Uterus (tissue), 4 donors: ENCODE measurements around the gene ORM1. TPM values are rescaled to one million over a fixed set of nuclear protein-coding genes. Genes with fewer than 3 reads are reported as not detected.

Source experiments
- DNase-seq, 2 donors: peaks; one replicate each; pipeline ENCODE4 v3.0.0-alpha.2; 2019 to 2020
- H3K27ac ChIP-seq, 2 donors: fragments of 200-600 bp; sonication (generic); 1 replicate in 1 of 2; 2 replicates in 1 of 2; pipeline ENCODE4 v1.5.1; 2016 to 2018
- H3K27me3 ChIP-seq, 2 donors: fragments of 200-600 bp; sonication (generic); one replicate each; pipeline ENCODE4 v1.5.1; 2018 to 2019; ENCODE audit warnings: control low read depth in 1 of 2
- H3K36me3 ChIP-seq, 2 donors: fragments of 200-600 bp; sonication (generic); one replicate each; pipeline ENCODE4 v1.5.1; 2019; ENCODE audit warnings: control low read depth in 1 of 2
- H3K4me1 ChIP-seq, 2 donors: fragments of 200-600 bp; sonication (generic); one replicate each; pipeline ENCODE4 v1.5.1; 2018 to 2019; ENCODE audit warnings: control low read depth in 1 of 2
- H3K4me3 ChIP-seq, 2 donors: fragments of 200-600 bp; sonication (generic); 1 replicate in 1 of 2; 2 replicates in 1 of 2; pipeline ENCODE4 v1.5.1; 2018 to 2019; ENCODE audit warnings: mild to moderate bottlenecking in 1 of 2
- H3K9me3 ChIP-seq, 2 donors: fragments of 200-600 bp; sonication (generic); one replicate each; pipeline ENCODE4 v1.5.1; 2019; ENCODE audit warnings: control low read depth in 1 of 2
- POLR2A ChIP-seq, 2 donors: fragments of 450-650 bp; IDR thresholded peaks; one replicate each; pipeline ENCODE4 v1.6.1; 2016; ENCODE audit warnings: antibody characterized with exemption in 2 of 2, mild to moderate bottlenecking in 1 of 2, moderate library complexity in 1 of 2
- intact Hi-C: fragments of 100-400 bp; cut with DNase I; formaldehyde crosslinking; loops from one replicate; pipeline ENCODE4 v1.15.1; 2023; ENCODE audit warnings: low total_unique reads
- total RNA-seq, 4 donors: library from RNA; depleted of rRNA in 3 of 4; stranded (reverse); fragments of >200 nt in 3 of 4; gene quantifications; one replicate each; pipeline versions ENCODE4 v1.1.0 to v1.2.4, GENCODE V29; 2014 to 2023
- TF ChIP-seq, protein P1 (sequence below), 4 experiments: fragments of 200-600 bp in 2 of 4; fragments of 450-650 bp in 2 of 4; sonication (generic) in 2 of 4; IDR thresholded peaks; one replicate each; pipeline ENCODE4 v1.5.1; 2016 to 2019; ENCODE audit warnings: antibody characterized with exemption in 4 of 4, mild to moderate bottlenecking in 2 of 4, moderate library complexity in 1 of 4
- donor health status: DM: yes; HTN: yes; CAD: no.

Gene ORM1
- total RNA-seq, 4 donors from 2014 or later = 1.9 to 2.4 TPM; not detected in 2

DNA sequence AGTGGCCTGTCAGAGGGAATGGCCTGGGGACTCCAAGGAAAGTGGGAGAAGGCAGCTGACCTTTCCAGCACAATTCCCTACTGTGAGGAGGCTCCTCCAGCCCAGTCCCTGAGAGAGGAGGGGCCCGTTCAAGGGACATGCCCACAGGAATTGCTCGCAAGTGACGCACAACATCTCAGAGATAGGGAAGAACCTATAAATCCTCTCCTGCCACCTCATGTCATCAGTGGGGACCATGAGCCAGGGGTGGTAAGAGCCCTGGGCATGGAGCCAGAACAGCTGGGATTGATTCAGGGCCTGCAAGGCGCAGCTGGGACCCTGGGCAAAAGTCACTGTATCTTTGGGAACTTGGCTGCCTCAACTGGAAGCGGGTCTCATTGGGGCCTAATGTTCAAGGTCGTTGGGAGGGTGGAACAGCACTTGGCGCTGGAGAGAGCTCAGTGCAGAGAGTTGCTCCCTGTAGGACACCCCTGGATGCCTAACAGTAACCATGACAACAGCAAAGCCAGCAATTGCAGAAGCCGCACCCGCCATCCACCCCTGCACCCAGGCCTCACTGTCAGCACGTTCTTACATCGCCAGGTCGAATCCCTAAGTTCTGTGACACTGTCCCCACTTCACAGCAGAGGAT, 41.3 kb upstream of the ORM1 start:
- Histone ChIP-seq H3K27me3 (no peaks in the 10 kb centered on the region), H3K4me1 (no peaks in the 10 kb centered on the region), H3K4me3 (no peak overlapping the region), H3K9me3 (no peaks in the 10 kb centered on the region), H3K36me3 (no peaks in the 10 kb centered on the region), H3K27ac (no peak overlapping the region)
- peak; percentile 35 to 45 for DNase-seq
- TF ChIP-seq, protein P1, sequence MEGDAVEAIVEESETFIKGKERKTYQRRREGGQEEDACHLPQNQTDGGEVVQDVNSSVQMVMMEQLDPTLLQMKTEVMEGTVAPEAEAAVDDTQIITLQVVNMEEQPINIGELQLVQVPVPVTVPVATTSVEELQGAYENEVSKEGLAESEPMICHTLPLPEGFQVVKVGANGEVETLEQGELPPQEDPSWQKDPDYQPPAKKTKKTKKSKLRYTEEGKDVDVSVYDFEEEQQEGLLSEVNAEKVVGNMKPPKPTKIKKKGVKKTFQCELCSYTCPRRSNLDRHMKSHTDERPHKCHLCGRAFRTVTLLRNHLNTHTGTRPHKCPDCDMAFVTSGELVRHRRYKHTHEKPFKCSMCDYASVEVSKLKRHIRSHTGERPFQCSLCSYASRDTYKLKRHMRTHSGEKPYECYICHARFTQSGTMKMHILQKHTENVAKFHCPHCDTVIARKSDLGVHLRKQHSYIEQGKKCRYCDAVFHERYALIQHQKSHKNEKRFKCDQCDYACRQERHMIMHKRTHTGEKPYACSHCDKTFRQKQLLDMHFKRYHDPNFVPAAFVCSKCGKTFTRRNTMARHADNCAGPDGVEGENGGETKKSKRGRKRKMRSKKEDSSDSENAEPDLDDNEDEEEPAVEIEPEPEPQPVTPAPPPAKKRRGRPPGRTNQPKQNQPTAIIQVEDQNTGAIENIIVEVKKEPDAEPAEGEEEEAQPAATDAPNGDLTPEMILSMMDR (IDR thresholded peaks at IDR 0.05) = no peak
- no peak for TF ChIP-seq POLR2A (IDR thresholded peaks at IDR 0.05)
- intact Hi-C loops = no loop called here

DNA sequence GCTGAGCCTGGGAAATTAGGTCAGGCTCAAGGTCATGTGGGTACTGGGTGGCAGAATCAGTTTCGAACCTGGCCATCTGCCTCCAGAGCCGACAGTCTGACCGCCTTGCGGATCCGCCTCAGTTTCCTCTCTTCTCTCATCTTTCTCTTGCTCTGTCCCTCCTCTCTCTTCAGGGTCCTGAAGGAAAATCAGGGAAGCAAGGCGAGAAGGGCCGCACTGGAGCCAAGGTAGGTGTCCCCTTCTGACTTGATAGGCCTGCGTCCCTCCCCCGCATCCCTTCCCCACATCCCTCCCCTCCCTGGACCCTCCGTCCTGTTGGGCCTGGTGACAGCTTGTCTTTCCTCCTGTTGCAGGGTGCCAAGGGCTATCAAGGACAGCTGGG, 40.8 kb upstream of the ORM1 start:
- H3K27ac ChIP-seq = no peak overlapping the region
- H3K4me1 ChIP-seq = no peaks in the 10 kb centered on the region
- DNase-seq = peak; percentile 8 to 17
- no peaks in the 10 kb centered on the region for H3K36me3 ChIP-seq
- no peak overlapping the region for H3K4me3 ChIP-seq
- TF ChIP-seq, protein P1 (IDR thresholded peaks at IDR 0.05) = no peak
- no peak for TF ChIP-seq POLR2A (IDR thresholded peaks at IDR 0.05)
- no peaks in the 10 kb centered on the region for H3K9me3 ChIP-seq
- H3K27me3 ChIP-seq = no peaks in the 10 kb centered on the region
- intact Hi-C loops = no loop called here

DNA sequence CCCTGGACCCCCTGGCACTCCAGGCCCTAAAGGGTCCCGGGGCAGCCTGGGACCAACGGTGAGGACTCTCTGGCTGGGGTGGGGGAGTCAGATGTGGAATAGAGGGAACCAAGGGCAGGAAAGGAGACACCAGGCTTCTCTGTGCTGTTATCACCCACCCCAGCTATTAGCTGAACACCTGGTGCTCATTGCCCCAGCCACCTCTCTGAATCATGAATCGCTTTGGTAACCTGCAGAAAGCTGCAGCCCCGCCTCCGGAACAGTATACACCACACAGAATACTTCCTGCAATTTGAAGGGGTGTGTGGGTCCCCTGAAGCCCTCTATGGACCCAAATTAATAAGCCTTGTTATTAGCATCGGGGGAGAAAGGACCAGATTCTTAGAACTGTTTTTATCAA, 40.4 kb upstream of the ORM1 start:
- intact Hi-C loops = no loop called here
- H3K27ac ChIP-seq = no peak overlapping the region
- DNase-seq = peak in 1 of 2 donors; percentile 6

DNA sequence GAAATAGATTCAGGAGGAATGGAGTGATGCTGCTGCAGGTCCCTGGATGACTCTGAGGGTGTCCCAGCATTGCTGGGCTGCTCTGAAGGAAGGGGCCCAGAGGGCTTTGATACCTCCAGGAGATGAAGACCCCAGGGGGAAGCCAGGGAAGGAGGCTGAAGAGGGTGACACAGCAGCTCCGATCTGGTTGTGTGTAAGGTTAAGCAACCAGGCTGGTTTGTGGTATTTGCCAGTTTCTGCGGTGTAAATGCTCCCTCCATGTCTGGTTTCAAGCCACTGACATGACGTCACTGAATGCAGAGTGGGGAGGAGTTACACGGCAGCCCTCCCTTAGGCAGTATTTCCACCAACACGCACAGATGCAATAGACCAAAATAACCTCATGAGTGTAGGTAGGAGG, 40.0 kb upstream of the ORM1 start:
- Histone ChIP-seq H3K4me1 (no peaks in the 10 kb centered on the region), H3K27me3 (no peaks in the 10 kb centered on the region), H3K36me3 (no peaks in the 10 kb centered on the region), H3K4me3 (no peak overlapping the region), H3K27ac (no peak overlapping the region), H3K9me3 (no peaks in the 10 kb centered on the region)
- intact Hi-C loops = no loop called here
- DNase-seq = peak; percentile 35 to 44
- no peak for TF ChIP-seq POLR2A (IDR thresholded peaks at IDR 0.05)
- TF ChIP-seq, protein P1 (IDR thresholded peaks at IDR 0.05) = no peak

More for the DNA sequence above, 40.4 kb upstream of the ORM1 start:
- H3K36me3 ChIP-seq = no peaks in the 10 kb centered on the region
- no peak overlapping the region for H3K4me3 ChIP-seq
- no peaks in the 10 kb centered on the region for H3K4me1 ChIP-seq
- TF ChIP-seq, protein P1 (IDR thresholded peaks at IDR 0.05) = no peak
- no peak for TF ChIP-seq POLR2A (IDR thresholded peaks at IDR 0.05)
- no peaks in the 10 kb centered on the region for H3K9me3 ChIP-seq
- H3K27me3 ChIP-seq = no peaks in the 10 kb centered on the region

DNA sequence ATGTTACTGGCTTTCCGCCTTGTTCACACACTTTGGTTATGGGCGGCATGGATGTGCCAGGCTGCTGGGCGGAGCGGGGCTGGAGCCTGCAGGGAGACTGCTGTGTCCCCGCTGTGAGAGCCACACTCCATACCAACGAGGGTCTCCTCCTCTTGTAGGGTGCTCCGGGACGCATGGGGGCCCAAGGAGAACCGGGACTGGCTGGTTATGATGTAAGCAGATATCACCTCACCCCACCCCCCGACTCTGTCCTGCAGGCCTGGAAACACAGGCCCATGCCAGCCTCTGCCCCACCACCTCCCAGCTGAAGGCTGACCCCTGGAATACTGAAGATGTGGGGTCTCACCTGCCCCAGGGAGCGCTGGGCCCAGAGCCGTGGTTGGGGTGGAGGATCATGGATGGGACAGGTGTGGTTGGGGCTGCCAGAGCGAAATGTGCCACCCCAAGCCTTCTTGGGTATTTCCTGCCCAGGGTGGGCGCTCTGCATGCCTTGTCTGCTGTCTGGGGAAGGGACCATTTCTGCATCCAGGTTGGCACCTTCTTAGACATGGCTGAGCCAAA, 39.3 kb upstream of the ORM1 start:
- TF ChIP-seq, protein P1 (IDR thresholded peaks at IDR 0.05) = no peak
- TF ChIP-seq POLR2A (IDR thresholded peaks at IDR 0.05) = no peak
- Histone ChIP-seq H3K27me3 (no peaks in the 10 kb centered on the region), H3K4me1 (no peaks in the 10 kb centered on the region), H3K36me3 (no peaks in the 10 kb centered on the region), H3K9me3 (no peaks in the 10 kb centered on the region), H3K4me3 (no peak overlapping the region), H3K27ac (no peak overlapping the region)
- DNase-seq = peak; percentile 12 to 15
- intact Hi-C loops = no loop called here
